HCT116 (cell line): ENCODE measurements around the gene GPAT3. TPM values are rescaled to one million over a fixed set of nuclear protein-coding genes. Genes with fewer than 3 reads are reported as not detected.

Experiments used
- ATAC-seq: fragments of 200-7000 bp; cut with Tn5 transposase; 2 replicates; pipeline ENCODE4 v1.9.1; 2020; ENCODE audit warnings: mild to moderate bottlenecking, moderate library complexity
- BruUV-seq: library from RNA; stranded (reverse); fragments of 400-500 nt; replicated peaks from 2 replicates; lab custom pipeline; 2021; lab: Mats Ljungman, UMichigan
- CTCF ChIA-PET: fragments of 300-600 bp; sonication (Branson Sonifier 250); formaldehyde crosslinking; loops from one replicate; lab custom pipeline; 2021; ENCODE audit warnings: antibody characterized with exemption; lab: Charles Lee
- POLR2A ChIA-PET: fragments of 300-600, 350-600 bp; sonication (Branson Sonifier 250); formaldehyde crosslinking; loops from one replicate; lab custom pipeline; 2021; ENCODE audit warnings: antibody characterized with exemption; lab: Charles Lee
- RAD21 ChIA-PET, 2 experiments: fragments of 300-600 bp; sonication (Branson Sonifier 250); formaldehyde crosslinking; loops; one replicate each; lab custom pipeline; 2023; ENCODE audit warnings: low total read pairs in 2 of 2; ENCODE audit not compliant: uncharacterized antibody in 2 of 2, unreplicated experiment in 2 of 2, low non-redundant PET in 1 of 2; lab: Charles Lee
- DNase-seq: peaks from one replicate; pipeline ENCODE4 v3.0.0-alpha.2; 2010; ENCODE audit warnings: low read depth, low spot score
- H2AFZ ChIP-seq: fragments of 200-600 bp; shearing (Covaris generic), sonication (generic); 2 replicates; pipeline ENCODE4 v1.6.1; 2017; ENCODE audit warnings: low read depth, mixed run types, mixed read lengths, antibody characterized with exemption, low read length; ENCODE audit not compliant: poor library complexity, severe bottlenecking
- H3K27ac ChIP-seq: 2 replicates; pipeline ENCODE4 v1.5.1; 2012; ENCODE audit warnings: low read depth, low read length
- H3K27me3 ChIP-seq: fragments of 200-600 bp; sonication (generic); 2 replicates; pipeline ENCODE4 v1.6.1; 2016; ENCODE audit warnings: mixed run types, low read length, mixed read lengths; ENCODE audit not compliant: insufficient read depth
- H3K36me3 ChIP-seq, 2 experiments: fragments of 200-500 bp in 1 of 2; fragments of 200-600 bp in 1 of 2; sonication (Bioruptor generic) in 1 of 2; sonication (generic) in 1 of 2; 2 replicates each; pipeline versions ENCODE4 v1.5.1 to v1.6.1; 2014 to 2016; ENCODE audit warnings: low read length in 2 of 2, inconsistent platforms in 1 of 2, mixed read lengths in 1 of 2, mixed run types in 1 of 2; ENCODE audit not compliant: insufficient read depth in 2 of 2, control insufficient read depth in 1 of 2
- H3K4me1 ChIP-seq, 2 experiments: fragments of 200-600 bp in 1 of 2; sonication (generic) in 1 of 2; 2 replicates each; pipeline versions ENCODE4 v1.5.1 to v1.6.1; 2012 to 2017; ENCODE audit warnings: low read length in 2 of 2, inconsistent platforms in 1 of 2, mild to moderate bottlenecking in 1 of 2, mixed read lengths in 1 of 2, mixed run types in 1 of 2, moderate library complexity in 1 of 2; ENCODE audit not compliant: insufficient read depth in 2 of 2, control insufficient read depth in 1 of 2
- H3K4me2 ChIP-seq: fragments of 200-600 bp; sonication (generic); 2 replicates; pipeline ENCODE4 v1.6.1; 2017; ENCODE audit warnings: mixed run types, low read length, mixed read lengths
- H3K4me3 ChIP-seq, 2 experiments: fragments of 200-600 bp in 1 of 2; sonication (generic) in 1 of 2; replicated peaks in 1 of 2; 2 replicates each; pipeline ENCODE4 v1.5.1; 2011 to 2016; ENCODE audit warnings: low read length in 2 of 2, control low read depth in 1 of 2, low read depth in 1 of 2, mild to moderate bottlenecking in 1 of 2, mixed read lengths in 1 of 2, mixed run types in 1 of 2
- H3K79me2 ChIP-seq: fragments of 200-600 bp; sonication (generic); 2 replicates; pipeline ENCODE4 v1.6.1; 2017; ENCODE audit warnings: mild to moderate bottlenecking, mixed run types, low read length, moderate library complexity, mixed read lengths; ENCODE audit not compliant: insufficient read depth
- H3K9ac ChIP-seq: fragments of 200-600 bp; sonication (generic); 2 replicates; pipeline ENCODE4 v1.6.1; 2016; ENCODE audit warnings: low read length, mixed read lengths
- H3K9me2 ChIP-seq: fragments of 200-600 bp; sonication (generic), shearing (Covaris generic); 2 replicates; pipeline ENCODE4 v1.6.1; 2017; ENCODE audit warnings: mixed run types, mild to moderate bottlenecking, moderate library complexity; ENCODE audit not compliant: insufficient read depth
- H3K9me3 ChIP-seq, 2 experiments: fragments of 200-500 bp in 1 of 2; fragments of 200-600 bp in 1 of 2; sonication (Bioruptor generic) in 1 of 2; sonication (generic) in 1 of 2; 2 replicates each; pipeline ENCODE4 v1.6.1; 2014 to 2017; ENCODE audit warnings: low read length in 2 of 2, mixed read lengths in 2 of 2, inconsistent platforms in 1 of 2, low read depth in 1 of 2, mild to moderate bottlenecking in 1 of 2, mixed run types in 1 of 2, moderate library complexity in 1 of 2; ENCODE audit not compliant: control insufficient read depth in 1 of 2, insufficient read depth in 1 of 2
- H4K20me1 ChIP-seq: fragments of 200-600 bp; sonication (generic), shearing (Covaris generic); 2 replicates; pipeline ENCODE4 v1.6.1; 2017; ENCODE audit warnings: mixed run types, mild to moderate bottlenecking, moderate library complexity; ENCODE audit not compliant: insufficient read depth
- CEBPB ChIP-seq: IDR thresholded peaks from 2 replicates; pipeline ENCODE4 v1.6.1; 2012; ENCODE audit warnings: low read depth
- EZH2phosphoT487 ChIP-seq: fragments of 200-600 bp; IDR thresholded peaks from 2 replicates; pipeline ENCODE4 v1.6.1; 2018; ENCODE audit warnings: antibody characterized with exemption, borderline replicate concordance
- POLR2A ChIP-seq: IDR thresholded peaks from 2 replicates; pipeline ENCODE4 v1.7.0; 2011; ENCODE audit warnings: borderline replicate concordance; ENCODE audit not compliant: insufficient read depth, insufficient read length; ENCODE audit errors: extremely low read depth
- POLR2AphosphoS5 ChIP-seq: IDR thresholded peaks from 2 replicates; pipeline ENCODE4 v1.6.1; 2011; ENCODE audit warnings: mild to moderate bottlenecking, low read depth, low read length, moderate library complexity
- RAD21 ChIP-seq: IDR thresholded peaks from 2 replicates; pipeline ENCODE4 v1.6.1; 2012; ENCODE audit warnings: low read depth, mild to moderate bottlenecking
- SP1 ChIP-seq: IDR thresholded peaks from 2 replicates; pipeline ENCODE4 v1.6.1; 2012; ENCODE audit warnings: low read depth
- TCF7L2 ChIP-seq: IDR thresholded peaks from 2 replicates; pipeline ENCODE4 v1.7.0; 2011; ENCODE audit warnings: borderline replicate concordance, inconsistent platforms; ENCODE audit not compliant: insufficient read depth, insufficient read length; ENCODE audit errors: extremely low read depth
- ZNF274 ChIP-seq: fragments of 200-500 bp; sonication (Bioruptor generic); IDR thresholded peaks from 2 replicates; pipeline ENCODE4 v1.6.1; 2014; ENCODE audit warnings: mild to moderate bottlenecking, low read depth, low read length, inconsistent platforms
- intact Hi-C: fragments of 100-400 bp; cut with micrococcal nuclease; formaldehyde crosslinking; loops from 2 replicates; pipeline ENCODE4 v1.10.0; 2022
- total RNA-seq: library from RNA; stranded (reverse); gene quantifications from one replicate; pipeline ENCODE4 v1.2.1, GENCODE V29; 2021; ENCODE audit not compliant: unreplicated experiment
- TF ChIP-seq, protein P1 (sequence below): IDR thresholded peaks from 2 replicates; pipeline ENCODE4 v1.6.1; 2012; ENCODE audit warnings: low read depth
- TF ChIP-seq, protein P2 (sequence below): IDR thresholded peaks from 2 replicates; pipeline ENCODE4 v1.6.1; 2012
- TF ChIP-seq, protein P3 (sequence below): IDR thresholded peaks from 2 replicates; pipeline ENCODE4 v1.6.1; 2011; ENCODE audit warnings: mild to moderate bottlenecking, low read length, moderate library complexity; ENCODE audit not compliant: insufficient replicate concordance; ENCODE audit errors: extremely low read depth

Gene GPAT3
- total RNA-seq, 1 experiment from 2014 or later: 36.7 TPM

DNA sequence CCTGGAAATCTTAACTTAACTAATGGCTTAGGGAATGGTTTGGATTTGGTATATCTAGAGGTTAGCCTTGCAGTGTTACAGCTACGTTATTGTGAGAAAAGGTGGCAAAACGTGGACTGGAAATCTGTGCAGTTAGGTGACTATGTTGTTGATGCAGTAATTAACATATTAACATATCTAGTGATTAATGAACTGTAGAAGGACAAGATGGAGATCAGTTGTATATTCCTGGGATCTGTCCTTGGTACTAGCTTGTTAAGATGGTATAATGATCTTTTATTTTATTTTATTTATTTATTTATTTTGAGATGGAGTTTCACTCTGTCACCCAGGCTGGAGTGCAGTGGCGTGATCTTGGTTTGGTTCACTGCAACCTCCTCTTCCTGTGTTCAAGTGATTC is 36.9 kb downstream of the GPAT3 start:
- H3K9ac ChIP-seq: no peak overlapping the region
- H3K79me2 ChIP-seq: peaks cover 37% of the 10 kb centered on the region; the same call in 1 of the 2 replicates
- DNase-seq (no peak), ATAC-seq (no peak)
- ChIA-PET CTCF (no interaction called here), POLR2A (no interaction called here), RAD21 (no interaction called here)
- no peaks in the 10 kb centered on the region for H4K20me1 ChIP-seq
- H3K4me2 ChIP-seq: no peak overlapping the region
- no peaks in the 10 kb centered on the region for H3K9me3 ChIP-seq
- no TSS peak for BruUV-seq
- H3K4me3 ChIP-seq: no peak overlapping the region
- intact Hi-C loops: no loop called here
- H3K36me3 ChIP-seq: no peaks in the 10 kb centered on the region
- H3K27ac ChIP-seq: no peak overlapping the region
- no peaks in the 10 kb centered on the region for H3K27me3 ChIP-seq
- H2AFZ ChIP-seq: no peak overlapping the region
- H3K9me2 ChIP-seq: no peaks in the 10 kb centered on the region
- TF ChIP-seq, protein P1, sequence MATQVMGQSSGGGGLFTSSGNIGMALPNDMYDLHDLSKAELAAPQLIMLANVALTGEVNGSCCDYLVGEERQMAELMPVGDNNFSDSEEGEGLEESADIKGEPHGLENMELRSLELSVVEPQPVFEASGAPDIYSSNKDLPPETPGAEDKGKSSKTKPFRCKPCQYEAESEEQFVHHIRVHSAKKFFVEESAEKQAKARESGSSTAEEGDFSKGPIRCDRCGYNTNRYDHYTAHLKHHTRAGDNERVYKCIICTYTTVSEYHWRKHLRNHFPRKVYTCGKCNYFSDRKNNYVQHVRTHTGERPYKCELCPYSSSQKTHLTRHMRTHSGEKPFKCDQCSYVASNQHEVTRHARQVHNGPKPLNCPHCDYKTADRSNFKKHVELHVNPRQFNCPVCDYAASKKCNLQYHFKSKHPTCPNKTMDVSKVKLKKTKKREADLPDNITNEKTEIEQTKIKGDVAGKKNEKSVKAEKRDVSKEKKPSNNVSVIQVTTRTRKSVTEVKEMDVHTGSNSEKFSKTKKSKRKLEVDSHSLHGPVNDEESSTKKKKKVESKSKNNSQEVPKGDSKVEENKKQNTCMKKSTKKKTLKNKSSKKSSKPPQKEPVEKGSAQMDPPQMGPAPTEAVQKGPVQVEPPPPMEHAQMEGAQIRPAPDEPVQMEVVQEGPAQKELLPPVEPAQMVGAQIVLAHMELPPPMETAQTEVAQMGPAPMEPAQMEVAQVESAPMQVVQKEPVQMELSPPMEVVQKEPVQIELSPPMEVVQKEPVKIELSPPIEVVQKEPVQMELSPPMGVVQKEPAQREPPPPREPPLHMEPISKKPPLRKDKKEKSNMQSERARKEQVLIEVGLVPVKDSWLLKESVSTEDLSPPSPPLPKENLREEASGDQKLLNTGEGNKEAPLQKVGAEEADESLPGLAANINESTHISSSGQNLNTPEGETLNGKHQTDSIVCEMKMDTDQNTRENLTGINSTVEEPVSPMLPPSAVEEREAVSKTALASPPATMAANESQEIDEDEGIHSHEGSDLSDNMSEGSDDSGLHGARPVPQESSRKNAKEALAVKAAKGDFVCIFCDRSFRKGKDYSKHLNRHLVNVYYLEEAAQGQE: peak; percentile 20; the same call in 1 of the 2 replicates
- TF ChIP-seq, protein P2, sequence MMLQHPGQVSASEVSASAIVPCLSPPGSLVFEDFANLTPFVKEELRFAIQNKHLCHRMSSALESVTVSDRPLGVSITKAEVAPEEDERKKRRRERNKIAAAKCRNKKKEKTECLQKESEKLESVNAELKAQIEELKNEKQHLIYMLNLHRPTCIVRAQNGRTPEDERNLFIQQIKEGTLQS: no peak
- H3K4me1 ChIP-seq: no peaks in the 10 kb centered on the region

DNA sequence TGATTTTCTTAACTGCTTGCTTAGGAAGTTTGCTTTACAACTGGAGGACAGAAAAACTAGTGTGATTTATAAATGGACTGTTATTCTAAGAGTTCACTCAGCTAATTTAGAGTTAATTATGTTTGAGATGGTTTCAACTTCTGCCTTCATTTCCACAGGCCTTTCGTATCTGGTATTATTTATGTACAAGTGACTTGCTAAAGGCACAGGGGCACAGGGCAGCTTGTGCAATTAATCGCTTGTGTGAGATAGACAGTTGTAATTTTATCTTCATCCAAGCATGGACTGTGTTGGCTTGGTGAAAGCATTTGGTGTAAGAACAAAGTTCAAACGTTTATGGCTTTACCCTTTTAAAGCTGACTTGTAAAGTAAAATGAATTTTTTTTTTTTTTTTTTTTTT is 38.3 kb downstream of the GPAT3 start:
- POLR2A ChIA-PET: no interaction called here
- CTCF ChIA-PET: no interaction called here
- intact Hi-C loops: no loop called here
- Histone ChIP-seq H3K4me3 (no peak overlapping the region), H3K36me3 (no peaks in the 10 kb centered on the region), H3K9me2 (no peaks in the 10 kb centered on the region), H3K9me3 (no peaks in the 10 kb centered on the region), H3K79me2 (peaks cover 31% of the 10 kb centered on the region; the same call in 1 of the 2 replicates), H3K27me3 (no peaks in the 10 kb centered on the region), H3K4me2 (no peak overlapping the region), H3K9ac (no peak overlapping the region), H4K20me1 (no peaks in the 10 kb centered on the region), H2AFZ (no peak overlapping the region), H3K4me1 (no peaks in the 10 kb centered on the region), H3K27ac (no peak overlapping the region)
- TF ChIP-seq POLR2A (no peak), CEBPB (no peak), TCF7L2 (no peak), SP1 (no peak), ZNF274 (no peak), RAD21 (no peak), POLR2AphosphoS5 (no peak), EZH2phosphoT487 (no peak)
- TF ChIP-seq, protein P3, sequence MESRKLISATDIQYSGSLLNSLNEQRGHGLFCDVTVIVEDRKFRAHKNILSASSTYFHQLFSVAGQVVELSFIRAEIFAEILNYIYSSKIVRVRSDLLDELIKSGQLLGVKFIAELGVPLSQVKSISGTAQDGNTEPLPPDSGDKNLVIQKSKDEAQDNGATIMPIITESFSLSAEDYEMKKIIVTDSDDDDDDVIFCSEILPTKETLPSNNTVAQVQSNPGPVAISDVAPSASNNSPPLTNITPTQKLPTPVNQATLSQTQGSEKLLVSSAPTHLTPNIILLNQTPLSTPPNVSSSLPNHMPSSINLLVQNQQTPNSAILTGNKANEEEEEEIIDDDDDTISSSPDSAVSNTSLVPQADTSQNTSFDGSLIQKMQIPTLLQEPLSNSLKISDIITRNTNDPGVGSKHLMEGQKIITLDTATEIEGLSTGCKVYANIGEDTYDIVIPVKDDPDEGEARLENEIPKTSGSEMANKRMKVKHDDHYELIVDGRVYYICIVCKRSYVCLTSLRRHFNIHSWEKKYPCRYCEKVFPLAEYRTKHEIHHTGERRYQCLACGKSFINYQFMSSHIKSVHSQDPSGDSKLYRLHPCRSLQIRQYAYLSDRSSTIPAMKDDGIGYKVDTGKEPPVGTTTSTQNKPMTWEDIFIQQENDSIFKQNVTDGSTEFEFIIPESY: no peak
- DNase-seq (no peak), ATAC-seq (no peak)
- no TSS peak for BruUV-seq
- RAD21 ChIA-PET: no interaction called here
